Activated CD8-positive, alpha-beta memory T cell treated with anti-CD3 and anti-CD28 coated beads for 24 hours (primary cell): ENCODE data around the gene GARIN5A.
"Not testable (repeated sequence)": the region's sequence is repeated elsewhere in the genome, so short reads cannot be mapped to it uniquely, and the experiment has no call there.

Experiments
- DNase-seq: peaks from one replicate; pipeline ENCODE4 v3.0.0-alpha.2; 2020

The GARIN5A gene

DNA sequence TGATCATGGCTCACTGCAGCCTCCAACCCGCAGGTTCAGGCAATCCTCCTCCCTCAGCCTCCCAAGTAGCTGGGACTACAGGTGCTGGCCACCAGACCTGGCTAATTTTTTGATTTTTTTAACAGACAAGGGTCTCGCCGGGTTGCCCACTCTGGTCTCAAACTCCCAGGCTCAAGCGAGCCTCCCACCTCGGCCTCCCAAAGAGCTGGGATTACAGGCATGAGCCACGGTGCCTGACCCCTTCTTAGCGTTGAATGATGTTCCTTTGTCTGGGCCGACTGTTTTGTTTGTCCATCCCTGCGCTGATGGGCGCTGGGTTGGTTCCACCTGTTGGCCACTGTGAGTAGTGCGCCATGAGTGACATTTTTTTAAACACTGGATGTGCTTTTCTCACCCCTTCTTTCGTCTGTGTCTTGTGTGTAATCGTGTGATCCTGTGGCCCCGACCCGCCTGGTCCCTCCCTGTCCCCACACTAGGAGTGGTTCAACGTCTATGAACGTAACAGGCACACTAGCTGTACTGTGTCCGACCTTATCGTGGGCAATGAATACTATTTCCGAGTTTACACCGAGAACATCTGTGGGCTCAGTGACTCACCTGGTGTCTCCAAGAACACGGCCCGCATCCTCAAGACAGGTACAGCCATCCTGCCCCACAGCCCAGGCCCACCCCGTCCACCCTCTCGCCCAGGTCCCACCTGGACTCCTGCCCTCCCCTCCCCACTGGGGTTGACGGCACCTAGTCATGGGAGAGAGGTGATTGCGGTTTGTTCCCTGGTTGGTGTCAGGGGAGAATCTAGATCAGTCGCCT, 15.4 kb downstream of the GARIN5A start:
- DNase-seq, result peak; percentile 81

GRCh38 chr19:50460161-50460765, 16.4 kb downstream of the GARIN5A start:
- no peak for DNase-seq

- DNase-seq, result no peak
These were observed 17.0 kb downstream of the GARIN5A start for GRCh38 chr19:50459638-50460037.

DNA sequence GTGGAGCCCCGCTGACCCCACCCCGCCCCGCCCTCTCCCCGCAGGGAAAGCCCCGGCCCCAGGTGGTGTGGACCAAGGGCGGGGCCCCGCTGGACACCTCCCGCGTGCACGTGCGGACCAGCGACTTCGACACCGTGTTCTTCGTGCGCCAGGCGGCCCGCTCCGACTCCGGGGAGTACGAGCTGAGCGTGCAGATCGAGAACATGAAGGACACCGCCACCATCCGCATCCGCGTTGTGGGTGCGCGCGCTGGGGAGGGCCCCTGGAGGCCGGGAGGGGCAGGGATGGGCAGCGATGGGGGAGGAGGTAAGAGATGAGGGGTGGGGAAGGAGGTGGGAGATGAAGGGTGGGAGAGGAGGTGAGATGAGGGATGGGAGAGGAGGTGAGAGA, 17.6 kb downstream of the GARIN5A start:
- DNase-seq, result no peak

DNA sequence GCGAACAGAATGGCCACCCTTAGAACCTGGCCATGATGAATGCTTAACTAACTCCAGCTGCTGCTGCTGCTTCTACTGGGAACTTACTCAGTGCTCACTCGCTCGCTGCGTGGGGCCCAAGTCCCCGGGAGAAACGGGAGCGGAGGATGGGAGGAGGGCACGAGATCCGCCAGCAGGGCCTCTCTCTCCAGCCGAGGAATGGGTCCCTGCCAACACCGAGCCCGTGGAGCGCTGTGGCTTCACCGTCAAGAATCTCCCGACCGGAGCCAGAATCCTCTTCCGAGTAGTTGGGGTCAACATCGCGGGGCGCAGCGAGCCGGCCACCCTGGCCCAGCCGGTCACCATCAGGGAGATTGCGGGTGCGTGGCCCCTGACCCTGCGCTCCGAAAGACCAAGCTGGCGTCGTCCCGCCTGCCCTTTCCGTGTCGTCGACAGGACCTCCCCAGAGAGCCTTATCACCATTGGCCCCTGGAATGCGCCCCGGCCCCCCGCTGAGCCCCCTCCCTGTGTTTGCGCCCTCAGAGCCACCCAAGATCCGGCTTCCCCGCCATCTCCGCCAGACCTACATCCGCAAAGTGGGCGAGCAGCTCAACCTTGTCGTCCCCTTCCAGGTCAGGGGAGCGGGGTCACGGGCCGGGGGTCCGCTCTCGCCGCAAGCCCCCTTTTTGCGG, 18.1 kb downstream of the GARIN5A start:
- DNase-seq, result no peak

DNA sequence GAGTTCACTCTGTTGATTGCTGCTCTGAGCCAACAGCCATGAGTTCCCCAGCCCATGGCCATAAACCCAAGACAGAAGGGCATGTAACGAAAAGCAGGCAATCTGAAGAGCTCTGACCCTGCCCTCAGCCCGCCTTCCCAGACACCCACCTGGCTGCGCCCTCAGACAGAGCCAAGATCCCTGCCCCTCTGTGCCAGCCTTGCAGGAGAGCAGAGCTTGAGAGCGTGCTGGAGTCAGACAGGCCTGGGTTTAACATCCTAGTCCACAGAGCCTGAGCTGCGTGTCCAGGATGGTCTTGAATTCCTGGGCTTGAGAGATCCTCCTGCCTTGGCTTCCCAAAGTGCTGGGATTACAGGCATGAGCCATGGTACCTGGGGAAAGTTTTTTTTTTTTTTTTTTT, 19.3 kb downstream of the GARIN5A start:
- no peak for DNase-seq

DNA sequence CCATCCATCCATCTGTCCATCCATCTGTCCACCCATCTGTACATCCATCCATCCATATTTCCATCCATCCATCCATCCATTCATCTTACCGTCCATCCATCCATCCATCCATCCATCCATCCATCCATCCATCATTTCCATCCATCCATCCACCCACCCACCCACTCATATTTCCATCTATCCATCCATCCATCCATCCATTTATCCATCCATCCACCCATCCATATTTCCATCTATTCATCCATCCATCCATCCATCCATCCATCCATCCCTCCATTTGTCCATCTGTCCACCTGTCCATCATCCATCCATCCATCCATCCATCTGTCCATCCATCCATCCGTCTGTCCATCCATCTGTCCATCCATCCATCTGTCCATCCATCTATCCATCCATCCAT, 20.7 kb downstream of the GARIN5A start:
- DNase-seq, result no peak

DNA sequence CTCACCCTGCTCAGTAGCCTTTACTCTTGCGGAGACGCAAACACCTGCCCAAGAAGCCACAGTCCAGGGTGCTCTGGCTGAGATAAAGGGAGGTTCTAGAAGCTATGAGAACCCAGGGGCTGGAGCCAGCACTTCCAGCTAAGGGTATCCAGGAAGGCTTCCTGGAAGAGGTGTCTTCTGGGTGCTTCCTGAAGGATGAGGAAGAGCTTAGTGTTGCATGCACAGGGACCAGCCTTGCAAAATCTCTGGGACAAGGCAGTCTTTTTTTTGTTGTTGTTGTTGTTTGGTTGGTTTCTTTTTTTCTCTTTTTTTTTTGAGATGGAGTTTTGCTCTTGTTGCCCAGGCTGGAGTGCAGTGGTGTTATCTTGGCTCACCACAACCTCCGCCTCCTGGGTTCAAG, 23.4 kb downstream of the GARIN5A start:
- DNase-seq, result no peak

GRCh38 chr19:50451223-50451534, 25.5 kb downstream of the GARIN5A start:
- no peak for DNase-seq

- no peak for DNase-seq
These were observed 26.1 kb downstream of the GARIN5A start for GRCh38 chr19:50450369-50451222.

DNA sequence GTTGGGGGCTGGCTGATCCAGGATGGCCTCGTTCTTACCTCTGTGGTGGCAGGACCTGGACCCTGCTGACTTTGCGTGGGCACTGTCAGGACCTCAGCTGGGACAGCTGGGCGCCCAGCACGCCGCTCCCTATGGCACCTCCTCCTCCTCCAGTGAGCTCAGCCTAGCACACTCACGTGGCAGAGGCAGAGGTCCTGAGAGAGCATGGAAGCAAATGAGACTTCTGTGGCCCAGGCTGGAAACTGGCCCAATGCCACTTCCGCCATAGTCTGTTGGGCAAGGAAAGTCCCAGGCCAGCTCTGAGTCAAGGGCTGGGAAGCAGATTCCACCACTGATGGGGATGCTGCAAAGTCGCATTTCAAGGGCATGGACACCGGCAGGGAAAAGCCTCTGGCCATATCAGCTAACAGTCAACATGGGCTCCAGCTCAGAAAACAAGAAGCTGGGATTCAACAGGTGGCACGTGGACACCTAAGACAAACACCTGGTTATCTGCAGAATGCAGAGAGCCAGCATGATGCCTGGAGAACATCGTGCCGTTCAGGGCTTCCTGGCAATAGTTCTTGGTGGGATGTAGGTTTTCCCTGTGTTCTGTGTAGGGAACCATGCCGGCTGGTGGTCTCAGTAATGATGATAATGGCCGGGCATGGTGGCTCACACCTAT, 27.3 kb downstream of the GARIN5A start:
- no peak for DNase-seq

DNA sequence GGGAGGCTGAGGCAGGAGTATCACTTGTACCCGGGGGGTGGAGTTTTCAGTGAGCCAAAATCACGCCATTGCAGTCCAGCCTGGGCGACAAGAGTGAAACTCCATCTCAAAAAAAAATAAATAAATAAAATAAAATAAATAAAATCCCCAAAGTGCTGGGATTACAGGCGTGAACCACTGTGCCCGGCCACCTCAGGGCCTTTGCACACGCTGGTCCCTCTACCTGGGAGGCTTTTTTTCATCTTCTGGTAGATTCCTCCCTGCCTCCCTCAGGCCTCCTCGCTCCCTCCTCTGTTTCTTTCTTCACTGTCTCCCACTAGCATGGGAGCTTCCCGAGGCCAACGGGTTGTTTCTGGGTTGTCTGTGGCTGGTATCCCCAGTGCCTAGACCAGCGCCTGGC, 28.9 kb downstream of the GARIN5A start:
- DNase-seq, result no peak

DNA sequence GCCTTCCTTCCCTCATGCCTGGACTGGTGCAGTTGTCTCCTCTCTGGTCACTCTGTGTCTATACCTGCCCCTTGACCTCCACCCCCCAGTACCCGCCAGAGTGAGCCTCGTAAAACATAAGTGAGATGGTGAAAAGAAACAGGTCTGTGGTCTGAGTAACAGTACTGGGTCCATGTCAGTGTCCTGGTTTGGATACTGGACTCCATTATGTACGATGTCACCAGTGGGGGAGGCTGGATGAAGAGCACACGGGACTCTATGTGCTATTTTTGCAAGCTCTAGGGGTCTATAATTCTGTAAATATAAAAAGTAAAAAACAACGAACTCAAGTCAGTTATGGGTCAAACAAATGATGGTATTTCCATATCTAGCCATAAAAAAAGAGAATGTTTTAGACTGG, 29.6 kb downstream of the GARIN5A start:
- no peak for DNase-seq

GRCh38 chr19:50444059-50444458, 32.6 kb downstream of the GARIN5A start:
- DNase-seq, result no peak

GRCh38 chr19:50439130-50439529, 37.5 kb downstream of the GARIN5A start:
- not testable (repeated sequence) for DNase-seq

GRCh38 chr19:50437862-50438449, 38.7 kb downstream of the GARIN5A start:
- DNase-seq, result no peak

DNA sequence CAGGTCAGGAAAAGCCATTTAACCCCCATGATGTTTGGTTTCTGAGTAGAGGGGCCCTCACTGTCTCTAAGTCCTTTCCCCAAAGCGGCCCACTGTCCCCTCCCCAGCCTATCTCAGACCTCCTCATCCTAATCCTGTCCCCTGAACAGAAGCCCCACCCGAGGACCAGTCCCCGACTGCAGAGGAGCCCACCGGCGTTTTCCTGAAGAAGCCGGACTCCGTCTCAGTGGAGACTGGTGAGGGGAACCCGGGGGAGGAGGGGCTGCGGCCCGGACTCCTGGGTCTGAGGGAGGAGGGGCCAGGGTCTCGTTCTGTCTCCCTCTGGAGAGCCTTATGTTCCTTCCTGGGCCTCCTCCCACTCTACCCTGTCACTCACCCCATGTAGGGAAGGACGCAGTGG, 41.0 kb downstream of the GARIN5A start:
- DNase-seq, result no peak

DNA sequence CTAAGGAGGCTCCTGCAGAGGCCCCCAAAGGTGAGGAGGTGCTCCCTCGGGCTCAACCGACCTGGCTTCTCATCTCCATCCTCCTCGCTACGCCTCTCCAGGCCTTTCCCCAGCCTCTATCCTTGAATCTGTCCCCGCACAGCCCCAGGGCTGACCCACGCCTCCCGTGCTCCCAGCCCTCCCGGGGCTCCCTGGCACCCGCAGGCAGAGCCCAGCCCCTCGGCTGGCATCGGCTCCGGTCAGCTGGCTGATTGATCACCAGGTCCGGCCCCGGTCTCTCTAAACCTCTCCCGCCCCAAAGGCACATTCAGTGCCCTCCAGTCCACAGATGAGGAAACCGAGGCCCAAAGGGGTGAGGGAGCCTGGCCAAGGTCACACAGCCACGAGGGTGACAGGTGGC, 41.4 kb downstream of the GARIN5A start:
- no peak for DNase-seq

- no peak for DNase-seq
These were observed 42.1 kb downstream of the GARIN5A start for GRCh38 chr19:50434525-50434924.

GRCh38 chr19:50433201-50434180, 43.2 kb downstream of the GARIN5A start:
- no peak for DNase-seq
